ENCODE results near the gene PAX5.

PAX5 gene

DNA sequence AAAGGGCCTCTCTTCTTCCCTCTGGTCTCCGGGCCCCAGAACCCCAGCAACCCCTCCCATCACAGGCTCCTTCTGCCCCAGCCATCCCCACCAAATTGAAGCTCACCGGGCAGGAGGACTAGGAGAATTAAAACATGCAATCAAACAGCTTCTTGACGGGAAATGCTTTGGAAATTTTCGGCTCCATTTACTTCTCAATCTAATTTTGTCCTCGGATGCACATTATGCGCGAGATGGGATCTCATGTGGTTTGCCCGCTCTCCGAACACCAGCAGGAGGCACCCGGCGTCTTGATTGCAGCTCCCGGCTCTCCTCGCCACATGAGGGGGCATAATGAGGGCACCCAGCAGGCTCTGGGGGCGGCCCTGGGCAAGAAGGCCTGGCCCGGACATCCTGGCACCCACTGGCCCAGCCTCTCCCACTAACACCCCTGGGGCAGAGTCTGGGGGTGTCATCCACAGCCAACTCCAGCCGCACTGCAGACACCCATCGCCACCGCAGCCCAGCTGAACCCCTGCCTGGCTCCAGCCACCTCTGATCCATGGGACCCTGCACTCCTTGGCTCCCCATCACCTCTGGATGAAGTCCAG is 135.5 kb downstream of the PAX5 start:
- no peak for DNase-seq

DNA sequence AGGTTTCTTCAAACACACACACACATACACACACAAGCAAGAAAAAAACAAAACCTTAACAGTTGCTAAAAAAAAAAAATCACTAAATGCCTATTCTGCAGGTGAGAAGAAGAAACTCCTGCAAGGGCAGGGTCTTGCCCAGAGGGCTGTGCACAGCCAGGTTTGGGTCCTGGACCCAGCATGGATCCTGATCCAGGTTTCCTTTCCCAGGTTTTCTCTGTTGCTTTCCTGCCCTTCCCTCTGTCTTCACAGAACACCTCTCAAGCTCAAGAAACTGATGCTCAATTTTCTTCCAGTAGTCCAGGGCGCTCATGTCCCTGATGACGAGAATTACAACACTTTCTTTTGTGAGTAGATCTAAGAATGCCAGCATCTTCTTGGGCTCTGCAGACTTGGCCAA is 136.6 kb downstream of the PAX5 start:
- DNase-seq: no peak

- DNase-seq: no peak
Measured at GRCh38 chr9:36897019-36897418, 137.0 kb downstream of the PAX5 start.

DNA sequence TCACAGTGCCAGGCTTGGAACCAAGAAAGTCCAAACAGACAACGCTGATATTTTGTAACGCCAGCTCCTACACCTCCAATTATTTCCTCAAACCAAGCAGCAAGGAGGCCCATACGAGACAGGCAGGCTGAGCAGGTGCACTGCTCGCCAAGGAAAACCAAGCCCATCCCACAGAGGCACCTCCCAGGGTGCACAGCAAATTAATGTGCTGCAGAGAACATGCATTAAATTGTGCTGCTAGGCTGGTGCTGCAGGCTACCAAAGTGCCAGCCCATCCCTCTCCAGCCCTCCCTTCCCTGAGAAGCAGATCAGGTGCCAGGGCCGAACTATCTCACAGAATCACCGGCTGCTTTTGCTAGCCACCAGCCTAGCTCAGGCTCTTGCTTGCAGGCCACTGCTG is 137.8 kb downstream of the PAX5 start:
- DNase-seq: no peak

GRCh38 chr9:36895744-36896260 is 138.3 kb downstream of the PAX5 start:
- DNase-seq: no peak

- no peak for DNase-seq
Measured at GRCh38 chr9:36894695-36895310, 139.3 kb downstream of the PAX5 start.

- no peak for DNase-seq
Measured at GRCh38 chr9:36893911-36894310, 140.2 kb downstream of the PAX5 start.

GRCh38 chr9:36893184-36893583 is 140.9 kb downstream of the PAX5 start:
- no peak for DNase-seq

- no peak for DNase-seq
Measured at GRCh38 chr9:36892279-36892678, 141.8 kb downstream of the PAX5 start.

DNA sequence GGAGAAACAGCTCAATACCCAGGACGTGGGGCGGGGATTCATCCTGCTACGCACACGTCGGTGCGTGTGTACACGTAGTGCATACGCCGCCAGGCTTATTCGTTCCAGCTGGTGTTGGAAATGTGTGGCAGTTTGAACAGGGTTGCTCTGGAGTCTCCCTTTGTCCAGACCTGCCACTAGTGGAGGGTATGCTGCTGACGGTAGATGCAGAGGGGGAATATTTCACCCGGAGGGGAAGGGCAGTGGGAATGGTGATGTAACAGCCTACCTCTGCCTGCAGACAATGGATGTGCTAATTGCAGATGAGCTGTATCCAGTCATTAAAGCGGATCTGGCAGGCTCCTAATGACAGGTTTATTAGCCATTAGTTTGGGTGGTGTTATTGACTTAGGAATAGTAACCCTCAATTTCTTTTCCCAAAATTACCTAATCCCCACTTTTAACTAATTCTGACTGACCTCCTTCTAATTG is 142.7 kb downstream of the PAX5 start:
- DNase-seq: no peak

GRCh38 chr9:36889844-36890243 is 144.2 kb downstream of the PAX5 start:
- DNase-seq: no peak

GRCh38 chr9:36888551-36888950 is 145.5 kb downstream of the PAX5 start:
- DNase-seq: no peak

- DNase-seq: no peak
Measured at GRCh38 chr9:36884721-36885120, 149.3 kb downstream of the PAX5 start.

DNA sequence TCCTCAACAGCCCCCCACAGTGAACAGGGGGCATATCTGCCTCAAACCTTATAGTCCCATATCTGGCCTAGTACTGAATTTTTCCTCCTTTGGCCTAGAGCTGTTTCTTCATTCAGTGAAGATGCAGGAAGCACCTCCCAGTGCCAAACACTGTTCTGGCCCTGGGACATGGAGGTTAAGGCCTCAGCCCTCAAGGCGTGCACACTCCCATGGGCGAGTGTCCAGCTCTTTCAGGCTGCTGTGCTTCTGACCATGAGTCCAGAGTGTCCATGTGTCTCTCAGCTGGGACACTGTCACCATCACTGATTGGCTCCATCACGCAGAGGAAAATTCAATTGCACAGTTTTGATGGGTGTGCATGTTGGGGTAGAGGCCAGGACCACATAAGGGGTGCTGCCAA is 151.5 kb downstream of the PAX5 start:
- DNase-seq: no peak

- no peak for DNase-seq
Measured at GRCh38 chr9:36881743-36882441, 152.2 kb downstream of the PAX5 start.

GRCh38 chr9:36881316-36881715 is 152.8 kb downstream of the PAX5 start:
- no peak for DNase-seq

DNA sequence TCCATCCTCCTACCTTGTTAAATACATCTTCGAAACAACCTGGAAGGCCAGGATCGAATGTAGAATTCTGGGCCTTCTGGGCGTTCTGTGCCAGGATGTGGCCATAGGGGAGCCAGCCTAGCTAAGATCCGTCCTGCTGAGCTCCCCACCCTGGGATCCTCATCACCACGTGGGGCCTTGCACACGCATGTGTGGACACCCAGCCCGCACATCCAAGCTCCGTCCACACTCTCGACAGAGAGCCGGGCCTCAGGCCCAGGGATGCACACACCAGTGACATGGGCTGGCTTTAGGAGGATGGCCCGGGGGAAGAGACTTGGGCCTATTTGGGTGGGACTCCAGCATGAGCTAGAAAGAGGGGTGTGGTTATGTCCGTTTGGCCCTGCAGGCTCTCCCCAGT is 154.0 kb downstream of the PAX5 start:
- no peak for DNase-seq

GRCh38 chr9:36878986-36879982 is 154.8 kb downstream of the PAX5 start:
- DNase-seq: no peak

DNA sequence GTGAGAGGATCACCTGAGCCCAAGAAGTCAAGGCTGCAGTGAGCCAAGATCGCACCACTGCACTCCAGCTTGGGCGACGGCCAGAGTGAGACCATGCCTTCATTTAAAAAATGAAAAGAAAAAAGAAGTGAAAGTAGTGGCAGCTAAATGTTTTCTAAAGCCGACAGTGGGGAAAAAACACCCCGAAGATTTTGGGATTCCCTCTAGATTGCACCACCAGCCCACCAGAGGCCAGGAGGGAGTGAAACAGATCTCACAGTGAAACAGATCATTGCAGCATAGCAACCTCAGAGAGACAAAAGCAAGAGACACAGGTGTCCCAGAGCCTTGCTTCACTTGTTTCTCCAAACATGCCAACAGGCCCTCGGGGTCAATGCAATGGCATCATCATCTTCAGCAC is 156.8 kb downstream of the PAX5 start:
- DNase-seq: no peak

- DNase-seq: no peak
Measured at GRCh38 chr9:36876056-36876455, 158.0 kb downstream of the PAX5 start.

GRCh38 chr9:36874921-36875320 is 159.1 kb downstream of the PAX5 start:
- DNase-seq: no peak

DNA sequence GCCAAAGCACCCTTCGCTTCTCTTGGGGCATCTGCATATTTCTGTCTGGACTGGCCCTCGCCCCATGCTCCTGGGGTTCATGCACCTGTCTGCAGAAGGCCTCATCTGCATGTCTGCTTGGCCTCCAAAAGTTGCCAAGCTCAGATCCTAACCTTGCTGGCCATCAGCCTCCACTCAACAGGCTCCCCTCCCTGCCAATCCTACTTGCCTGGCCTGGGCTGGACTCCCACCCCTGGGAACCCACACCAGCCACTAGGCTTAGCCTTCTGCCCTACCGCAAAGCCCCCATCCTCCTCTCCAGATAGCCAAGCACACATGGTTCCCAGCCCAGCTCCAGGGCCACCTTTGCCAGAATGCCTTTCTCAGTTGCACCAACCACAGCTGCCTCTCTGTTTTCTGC is 159.8 kb downstream of the PAX5 start:
- no peak for DNase-seq
